ENCODE results near the gene LPCAT4.
A peak's percentile ranks its signal among the peaks of the same experiment; 100 is the strongest.
"Not testable (repeated sequence)": the region's sequence is repeated elsewhere in the genome, so short reads cannot be mapped to it uniquely, and the experiment has no call there.

The LPCAT4 gene

GRCh38 chr15:34376856-34377255 lies 9.9 kb upstream of the LPCAT4 start:
- H3K9ac ChIP-seq (ENCODE audit: low read length), result no peak overlapping the region
- peaks cover 8% of the 10 kb centered on the region; the same call in 1 of the 2 replicates for H3K9me3 ChIP-seq (ENCODE audit: control insufficient read depth, insufficient read depth, low read depth, low read length)
- no peaks in the 10 kb centered on the region for H3K27me3 ChIP-seq (ENCODE audit: control insufficient read depth, insufficient read depth, low read length)
- H3K27ac ChIP-seq (ENCODE audit: low read depth, low read length), result no peak overlapping the region
- H3K4me3 ChIP-seq (ENCODE audit: low read depth, low read length), result no peak overlapping the region
- 0 out of 2 replicates have a peak, but pooled peaks cover 4% of the 10 kb centered on the region for H3K4me1 ChIP-seq (ENCODE audit: control insufficient read depth, insufficient read depth, low read length)
- no peaks in the 10 kb centered on the region for H3K36me3 ChIP-seq (ENCODE audit: control insufficient read depth, insufficient read depth, low read length)

GRCh38 chr15:34375541-34375940 lies 8.5 kb upstream of the LPCAT4 start:
- not testable (repeated sequence) for H3K4me1 ChIP-seq (ENCODE audit: control insufficient read depth, insufficient read depth, low read length); H3K27me3 ChIP-seq (ENCODE audit: control insufficient read depth, insufficient read depth, low read length); H3K36me3 ChIP-seq (ENCODE audit: control insufficient read depth, insufficient read depth, low read length); H3K27ac ChIP-seq (ENCODE audit: low read depth, low read length); H3K4me3 ChIP-seq (ENCODE audit: low read depth, low read length); H3K9ac ChIP-seq (ENCODE audit: low read length)
- peaks cover 13% of the 10 kb centered on the region; the same call in 1 of the 2 replicates for H3K9me3 ChIP-seq (ENCODE audit: control insufficient read depth, insufficient read depth, low read depth, low read length)

GRCh38 chr15:34374816-34375215 lies 7.8 kb upstream of the LPCAT4 start:
- Histone ChIP-seq H3K4me1 (ENCODE audit: control insufficient read depth, insufficient read depth, low read length) (peaks cover 7% of the 10 kb centered on the region; the same call in 1 of the 2 replicates), H3K36me3 (ENCODE audit: control insufficient read depth, insufficient read depth, low read length) (no peaks in the 10 kb centered on the region), H3K27ac (ENCODE audit: low read depth, low read length) (no peak overlapping the region), H3K9me3 (ENCODE audit: control insufficient read depth, insufficient read depth, low read depth, low read length) (peaks cover 13% of the 10 kb centered on the region; the same call in 1 of the 2 replicates), H3K27me3 (ENCODE audit: control insufficient read depth, insufficient read depth, low read length) (no peaks in the 10 kb centered on the region), H3K4me3 (ENCODE audit: low read depth, low read length) (no peak overlapping the region), H3K9ac (ENCODE audit: low read length) (no peak overlapping the region)

- Histone ChIP-seq H3K36me3 (ENCODE audit: control insufficient read depth, insufficient read depth, low read length) (no peaks in the 10 kb centered on the region), H3K4me1 (ENCODE audit: control insufficient read depth, insufficient read depth, low read length) (peaks cover 7% of the 10 kb centered on the region; the same call in 1 of the 2 replicates), H3K27me3 (ENCODE audit: control insufficient read depth, insufficient read depth, low read length) (no peaks in the 10 kb centered on the region), H3K9me3 (ENCODE audit: control insufficient read depth, insufficient read depth, low read depth, low read length) (peaks cover 13% of the 10 kb centered on the region; the same call in 1 of the 2 replicates), H3K4me3 (ENCODE audit: low read depth, low read length) (no peak overlapping the region), H3K27ac (ENCODE audit: low read depth, low read length) (no peak overlapping the region), H3K9ac (ENCODE audit: low read length) (no peak overlapping the region)
Observed at GRCh38 chr15:34373951-34374350, 7.0 kb upstream of the LPCAT4 start.

- H3K4me3 ChIP-seq (ENCODE audit: low read depth, low read length), result no peak overlapping the region
- no peak overlapping the region for H3K9ac ChIP-seq (ENCODE audit: low read length)
- no peaks in the 10 kb centered on the region for H3K27me3 ChIP-seq (ENCODE audit: control insufficient read depth, insufficient read depth, low read length)
- H3K36me3 ChIP-seq (ENCODE audit: control insufficient read depth, insufficient read depth, low read length), result no peaks in the 10 kb centered on the region
- H3K9me3 ChIP-seq (ENCODE audit: control insufficient read depth, insufficient read depth, low read depth, low read length), result peaks cover 13% of the 10 kb centered on the region; the same call in 1 of the 2 replicates
- H3K4me1 ChIP-seq (ENCODE audit: control insufficient read depth, insufficient read depth, low read length), result peaks cover 12% of the 10 kb centered on the region
- no peak overlapping the region for H3K27ac ChIP-seq (ENCODE audit: low read depth, low read length)
Observed at GRCh38 chr15:34370643-34371042, 3.6 kb upstream of the LPCAT4 start.

GRCh38 chr15:34370129-34370528 lies 3.1 kb upstream of the LPCAT4 start:
- Histone ChIP-seq H3K9ac (ENCODE audit: low read length) (no peak overlapping the region), H3K36me3 (ENCODE audit: control insufficient read depth, insufficient read depth, low read length) (no peaks in the 10 kb centered on the region), H3K9me3 (ENCODE audit: control insufficient read depth, insufficient read depth, low read depth, low read length) (peaks cover 13% of the 10 kb centered on the region; the same call in 1 of the 2 replicates), H3K27me3 (ENCODE audit: control insufficient read depth, insufficient read depth, low read length) (no peaks in the 10 kb centered on the region), H3K4me3 (ENCODE audit: low read depth, low read length) (no peak overlapping the region), H3K4me1 (ENCODE audit: control insufficient read depth, insufficient read depth, low read length) (peaks cover 17% of the 10 kb centered on the region), H3K27ac (ENCODE audit: low read depth, low read length) (no peak overlapping the region)

- peak overlapping the region; percentile 96 for H3K4me3 ChIP-seq (ENCODE audit: low read depth, low read length)
- H3K9ac ChIP-seq (ENCODE audit: low read length), result peak overlapping the region; percentile 81
- H3K4me1 ChIP-seq (ENCODE audit: control insufficient read depth, insufficient read depth, low read length), result peaks cover 21% of the 10 kb centered on the region
- no peaks in the 10 kb centered on the region for H3K27me3 ChIP-seq (ENCODE audit: control insufficient read depth, insufficient read depth, low read length)
- peaks cover 24% of the 10 kb centered on the region for H3K36me3 ChIP-seq (ENCODE audit: control insufficient read depth, insufficient read depth, low read length)
- H3K9me3 ChIP-seq (ENCODE audit: control insufficient read depth, insufficient read depth, low read depth, low read length), result peaks cover 2% of the 10 kb centered on the region; the same call in 1 of the 2 replicates
- no peak overlapping the region for H3K27ac ChIP-seq (ENCODE audit: low read depth, low read length)
Observed at GRCh38 chr15:34366271-34367065, 528 bp downstream of the LPCAT4 start.

GRCh38 chr15:34365836-34366235 lies 1.2 kb downstream of the LPCAT4 start:
- peaks cover 30% of the 10 kb centered on the region for H3K36me3 ChIP-seq (ENCODE audit: control insufficient read depth, insufficient read depth, low read length)
- H3K27ac ChIP-seq (ENCODE audit: low read depth, low read length), result no peak overlapping the region
- peak overlapping the region; percentile 51 for H3K9ac ChIP-seq (ENCODE audit: low read length)
- H3K4me1 ChIP-seq (ENCODE audit: control insufficient read depth, insufficient read depth, low read length), result peaks cover 21% of the 10 kb centered on the region
- H3K4me3 ChIP-seq (ENCODE audit: low read depth, low read length), result peak overlapping the region; percentile 96
- no peaks in the 10 kb centered on the region for H3K9me3 ChIP-seq (ENCODE audit: control insufficient read depth, insufficient read depth, low read depth, low read length)
- no peaks in the 10 kb centered on the region for H3K27me3 ChIP-seq (ENCODE audit: control insufficient read depth, insufficient read depth, low read length)

- H3K4me3 ChIP-seq (ENCODE audit: low read depth, low read length), result peak overlapping the region; percentile 96
- H3K9ac ChIP-seq (ENCODE audit: low read length), result peak overlapping the region; percentile 51
Observed at GRCh38 chr15:34365091-34365825, 1.7 kb downstream of the LPCAT4 start.

GRCh38 chr15:34364041-34364440 lies 3.0 kb downstream of the LPCAT4 start:
- Histone ChIP-seq H3K9ac (ENCODE audit: low read length) (no peak overlapping the region), H3K4me1 (ENCODE audit: control insufficient read depth, insufficient read depth, low read length) (peaks cover 17% of the 10 kb centered on the region), H3K36me3 (ENCODE audit: control insufficient read depth, insufficient read depth, low read length) (peaks cover 48% of the 10 kb centered on the region), H3K9me3 (ENCODE audit: control insufficient read depth, insufficient read depth, low read depth, low read length) (no peaks in the 10 kb centered on the region), H3K27me3 (ENCODE audit: control insufficient read depth, insufficient read depth, low read length) (no peaks in the 10 kb centered on the region), H3K27ac (ENCODE audit: low read depth, low read length) (no peak overlapping the region), H3K4me3 (ENCODE audit: low read depth, low read length) (no peak overlapping the region)

More at GRCh38 chr15:34365091-34365825, 1.7 kb downstream of the LPCAT4 start:
- peaks cover 17% of the 10 kb centered on the region for H3K4me1 ChIP-seq (ENCODE audit: control insufficient read depth, insufficient read depth, low read length)
- H3K27me3 ChIP-seq (ENCODE audit: control insufficient read depth, insufficient read depth, low read length), result no peaks in the 10 kb centered on the region
- peaks cover 36% of the 10 kb centered on the region for H3K36me3 ChIP-seq (ENCODE audit: control insufficient read depth, insufficient read depth, low read length)
- no peaks in the 10 kb centered on the region for H3K9me3 ChIP-seq (ENCODE audit: control insufficient read depth, insufficient read depth, low read depth, low read length)
- no peak overlapping the region for H3K27ac ChIP-seq (ENCODE audit: low read depth, low read length)
